Measurements from ENCODE around the gene MYH9.

DNA sequence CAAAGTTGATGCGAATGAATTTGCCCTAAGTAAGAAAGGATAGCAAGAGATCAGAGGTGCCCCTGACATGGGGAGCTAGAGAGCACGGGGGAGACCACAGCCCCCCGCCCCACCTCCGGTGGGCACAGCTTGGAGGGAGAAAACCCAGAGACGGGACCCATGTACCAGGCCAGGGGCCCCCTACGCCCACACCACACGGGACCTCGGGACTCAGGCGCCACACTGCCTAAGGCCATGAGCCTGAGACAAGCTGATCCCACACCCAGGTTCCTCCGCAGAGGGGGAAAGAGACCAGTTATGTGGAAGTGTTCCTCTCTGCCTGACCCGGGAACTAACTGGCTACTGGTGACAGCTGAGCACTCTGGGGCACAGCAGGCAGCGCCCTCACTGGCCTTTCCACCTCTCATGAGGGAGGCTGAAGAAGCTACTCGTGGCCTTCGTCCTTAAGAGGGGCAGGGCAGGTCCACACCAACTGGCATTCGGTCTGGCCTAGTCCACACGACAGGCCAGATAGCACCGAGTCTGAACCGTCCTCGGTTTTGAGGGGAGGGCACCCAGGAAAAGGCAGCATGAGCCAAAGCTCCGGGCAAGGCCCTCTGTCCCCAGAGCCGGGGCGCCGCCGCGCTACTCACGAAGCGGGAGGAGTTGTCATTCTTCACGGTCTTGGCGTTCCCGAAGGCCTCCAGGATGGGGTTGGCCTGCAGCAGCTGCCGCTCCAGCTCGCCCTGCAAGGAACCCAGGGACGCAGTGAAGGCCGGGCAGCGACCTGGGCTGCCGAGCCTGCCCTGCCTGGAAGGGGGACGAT, 65.8 kb downstream of the MYH9 start:
- TF ChIP-seq, protein P1, sequence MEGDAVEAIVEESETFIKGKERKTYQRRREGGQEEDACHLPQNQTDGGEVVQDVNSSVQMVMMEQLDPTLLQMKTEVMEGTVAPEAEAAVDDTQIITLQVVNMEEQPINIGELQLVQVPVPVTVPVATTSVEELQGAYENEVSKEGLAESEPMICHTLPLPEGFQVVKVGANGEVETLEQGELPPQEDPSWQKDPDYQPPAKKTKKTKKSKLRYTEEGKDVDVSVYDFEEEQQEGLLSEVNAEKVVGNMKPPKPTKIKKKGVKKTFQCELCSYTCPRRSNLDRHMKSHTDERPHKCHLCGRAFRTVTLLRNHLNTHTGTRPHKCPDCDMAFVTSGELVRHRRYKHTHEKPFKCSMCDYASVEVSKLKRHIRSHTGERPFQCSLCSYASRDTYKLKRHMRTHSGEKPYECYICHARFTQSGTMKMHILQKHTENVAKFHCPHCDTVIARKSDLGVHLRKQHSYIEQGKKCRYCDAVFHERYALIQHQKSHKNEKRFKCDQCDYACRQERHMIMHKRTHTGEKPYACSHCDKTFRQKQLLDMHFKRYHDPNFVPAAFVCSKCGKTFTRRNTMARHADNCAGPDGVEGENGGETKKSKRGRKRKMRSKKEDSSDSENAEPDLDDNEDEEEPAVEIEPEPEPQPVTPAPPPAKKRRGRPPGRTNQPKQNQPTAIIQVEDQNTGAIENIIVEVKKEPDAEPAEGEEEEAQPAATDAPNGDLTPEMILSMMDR (IDR thresholded peaks at IDR 0.05; ENCODE audit: low read depth, low read length, missing input control) = no peak
- TF ChIP-seq REST (IDR thresholded peaks at IDR 0.05) (no peak), YY1 (IDR thresholded peaks at IDR 0.05) (no peak), TAF1 (conservative IDR thresholded peaks at IDR 0.05) (no peak), GABPA (IDR thresholded peaks at IDR 0.05 in 1 of 2, conservative IDR thresholded peaks at IDR 0.05 in 1 of 2) (no peak), RAD21 (IDR thresholded peaks at IDR 0.05) (no peak), MAX (IDR thresholded peaks at IDR 0.05) (no peak), JUND (IDR thresholded peaks at IDR 0.05) (no peak)
- TF ChIP-seq, protein P2, sequence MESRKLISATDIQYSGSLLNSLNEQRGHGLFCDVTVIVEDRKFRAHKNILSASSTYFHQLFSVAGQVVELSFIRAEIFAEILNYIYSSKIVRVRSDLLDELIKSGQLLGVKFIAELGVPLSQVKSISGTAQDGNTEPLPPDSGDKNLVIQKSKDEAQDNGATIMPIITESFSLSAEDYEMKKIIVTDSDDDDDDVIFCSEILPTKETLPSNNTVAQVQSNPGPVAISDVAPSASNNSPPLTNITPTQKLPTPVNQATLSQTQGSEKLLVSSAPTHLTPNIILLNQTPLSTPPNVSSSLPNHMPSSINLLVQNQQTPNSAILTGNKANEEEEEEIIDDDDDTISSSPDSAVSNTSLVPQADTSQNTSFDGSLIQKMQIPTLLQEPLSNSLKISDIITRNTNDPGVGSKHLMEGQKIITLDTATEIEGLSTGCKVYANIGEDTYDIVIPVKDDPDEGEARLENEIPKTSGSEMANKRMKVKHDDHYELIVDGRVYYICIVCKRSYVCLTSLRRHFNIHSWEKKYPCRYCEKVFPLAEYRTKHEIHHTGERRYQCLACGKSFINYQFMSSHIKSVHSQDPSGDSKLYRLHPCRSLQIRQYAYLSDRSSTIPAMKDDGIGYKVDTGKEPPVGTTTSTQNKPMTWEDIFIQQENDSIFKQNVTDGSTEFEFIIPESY (IDR thresholded peaks at IDR 0.05) = no peak
- TF ChIP-seq, protein P3, sequence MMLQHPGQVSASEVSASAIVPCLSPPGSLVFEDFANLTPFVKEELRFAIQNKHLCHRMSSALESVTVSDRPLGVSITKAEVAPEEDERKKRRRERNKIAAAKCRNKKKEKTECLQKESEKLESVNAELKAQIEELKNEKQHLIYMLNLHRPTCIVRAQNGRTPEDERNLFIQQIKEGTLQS (IDR thresholded peaks at IDR 0.05) = no peak
